ENCODE measurements around the gene SHOC2.

DNA sequence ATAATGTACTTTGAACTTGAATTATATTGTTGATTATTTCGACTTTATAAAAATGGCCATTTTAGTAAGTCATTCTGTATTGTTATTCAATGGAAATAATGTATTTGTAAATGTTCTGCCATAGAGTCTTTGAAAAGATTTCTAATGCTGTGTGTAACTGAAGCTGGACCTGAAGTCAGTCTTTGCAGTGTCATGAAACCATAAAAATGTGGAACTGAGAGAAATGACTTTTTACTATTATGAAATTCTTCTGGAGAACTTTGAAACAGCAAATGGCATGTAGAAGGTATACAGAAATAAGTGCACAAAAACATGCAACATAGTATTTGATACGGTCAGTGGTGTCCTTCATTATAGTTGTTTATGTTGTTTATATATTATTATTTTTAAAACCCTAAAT lies 97.7 kb downstream of the SHOC2 start:
- TF ChIP-seq EZH2phosphoT487 (IDR thresholded peaks at IDR 0.05; ENCODE audit: borderline replicate concordance, low read depth) = no peak
- no peak for TF ChIP-seq POLR2AphosphoS5 (IDR thresholded peaks at IDR 0.05; ENCODE audit: low read depth, low read length)
- TF ChIP-seq, protein P1, sequence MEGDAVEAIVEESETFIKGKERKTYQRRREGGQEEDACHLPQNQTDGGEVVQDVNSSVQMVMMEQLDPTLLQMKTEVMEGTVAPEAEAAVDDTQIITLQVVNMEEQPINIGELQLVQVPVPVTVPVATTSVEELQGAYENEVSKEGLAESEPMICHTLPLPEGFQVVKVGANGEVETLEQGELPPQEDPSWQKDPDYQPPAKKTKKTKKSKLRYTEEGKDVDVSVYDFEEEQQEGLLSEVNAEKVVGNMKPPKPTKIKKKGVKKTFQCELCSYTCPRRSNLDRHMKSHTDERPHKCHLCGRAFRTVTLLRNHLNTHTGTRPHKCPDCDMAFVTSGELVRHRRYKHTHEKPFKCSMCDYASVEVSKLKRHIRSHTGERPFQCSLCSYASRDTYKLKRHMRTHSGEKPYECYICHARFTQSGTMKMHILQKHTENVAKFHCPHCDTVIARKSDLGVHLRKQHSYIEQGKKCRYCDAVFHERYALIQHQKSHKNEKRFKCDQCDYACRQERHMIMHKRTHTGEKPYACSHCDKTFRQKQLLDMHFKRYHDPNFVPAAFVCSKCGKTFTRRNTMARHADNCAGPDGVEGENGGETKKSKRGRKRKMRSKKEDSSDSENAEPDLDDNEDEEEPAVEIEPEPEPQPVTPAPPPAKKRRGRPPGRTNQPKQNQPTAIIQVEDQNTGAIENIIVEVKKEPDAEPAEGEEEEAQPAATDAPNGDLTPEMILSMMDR (IDR thresholded peaks at IDR 0.05) = no peak

Data from SK-N-SH (cell line).